22Rv1 (cell line): ENCODE data around the gene PDZK1.

Experiments
- H3K27ac ChIP-seq: fragments of 450-650 bp; 2 replicates; pipeline ENCODE4 v1.5.1; 2017
- ZFX ChIP-seq: fragments of 450-650 bp; IDR thresholded peaks from 2 replicates; pipeline ENCODE4 v1.6.1; 2017; ENCODE audit warnings: antibody characterized with exemption, borderline replicate concordance
- TF ChIP-seq, protein P1 (sequence below): fragments of 450-650 bp; IDR thresholded peaks from 2 replicates; pipeline ENCODE4 v1.5.1; 2017; ENCODE audit warnings: mild to moderate bottlenecking

The PDZK1 gene

DNA sequence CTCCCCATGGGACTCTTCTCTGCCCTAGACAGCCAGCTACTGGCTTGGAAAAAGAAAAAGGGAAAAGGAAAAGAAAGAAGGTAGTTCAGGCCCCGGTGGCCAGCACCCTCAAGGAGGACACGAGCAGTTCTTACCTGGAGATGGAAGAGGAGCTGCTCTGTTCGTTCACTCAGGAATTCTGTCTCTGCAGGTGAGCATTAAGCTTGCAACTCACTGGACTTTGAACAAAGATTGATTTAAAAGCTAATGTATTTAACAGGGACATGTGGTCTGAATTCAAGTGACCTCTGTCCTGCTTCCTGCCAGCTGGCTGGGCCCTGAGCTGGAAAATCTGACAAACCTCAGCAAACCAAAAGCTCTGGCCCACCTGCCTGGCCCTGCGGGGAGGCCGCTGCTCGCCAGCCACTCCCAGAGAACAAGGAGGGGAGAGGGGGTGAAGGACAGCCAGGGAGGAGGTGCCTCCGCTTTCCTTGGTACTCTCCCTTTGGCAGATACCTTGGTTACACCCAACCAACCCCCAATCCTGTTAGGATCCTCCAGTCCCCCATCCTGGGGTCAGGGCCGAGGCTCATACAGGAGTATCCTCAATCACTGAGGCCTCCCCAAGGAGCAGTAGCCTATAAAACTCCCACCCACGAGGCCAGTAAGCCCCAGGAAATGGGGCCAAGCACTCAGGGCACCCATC, at the start of gene PDZK1:
TSS of gene PDZK1 (minus strand) at position 186 of the 685 bp plus-strand sequence. CDS start 19,347 bp downstream, outside the sequence.
- TF ChIP-seq ZFX: no peak
- TF ChIP-seq, protein P1, sequence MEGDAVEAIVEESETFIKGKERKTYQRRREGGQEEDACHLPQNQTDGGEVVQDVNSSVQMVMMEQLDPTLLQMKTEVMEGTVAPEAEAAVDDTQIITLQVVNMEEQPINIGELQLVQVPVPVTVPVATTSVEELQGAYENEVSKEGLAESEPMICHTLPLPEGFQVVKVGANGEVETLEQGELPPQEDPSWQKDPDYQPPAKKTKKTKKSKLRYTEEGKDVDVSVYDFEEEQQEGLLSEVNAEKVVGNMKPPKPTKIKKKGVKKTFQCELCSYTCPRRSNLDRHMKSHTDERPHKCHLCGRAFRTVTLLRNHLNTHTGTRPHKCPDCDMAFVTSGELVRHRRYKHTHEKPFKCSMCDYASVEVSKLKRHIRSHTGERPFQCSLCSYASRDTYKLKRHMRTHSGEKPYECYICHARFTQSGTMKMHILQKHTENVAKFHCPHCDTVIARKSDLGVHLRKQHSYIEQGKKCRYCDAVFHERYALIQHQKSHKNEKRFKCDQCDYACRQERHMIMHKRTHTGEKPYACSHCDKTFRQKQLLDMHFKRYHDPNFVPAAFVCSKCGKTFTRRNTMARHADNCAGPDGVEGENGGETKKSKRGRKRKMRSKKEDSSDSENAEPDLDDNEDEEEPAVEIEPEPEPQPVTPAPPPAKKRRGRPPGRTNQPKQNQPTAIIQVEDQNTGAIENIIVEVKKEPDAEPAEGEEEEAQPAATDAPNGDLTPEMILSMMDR: no peak
- H3K27ac ChIP-seq: no peak within 1 kb of the TSS

DNA sequence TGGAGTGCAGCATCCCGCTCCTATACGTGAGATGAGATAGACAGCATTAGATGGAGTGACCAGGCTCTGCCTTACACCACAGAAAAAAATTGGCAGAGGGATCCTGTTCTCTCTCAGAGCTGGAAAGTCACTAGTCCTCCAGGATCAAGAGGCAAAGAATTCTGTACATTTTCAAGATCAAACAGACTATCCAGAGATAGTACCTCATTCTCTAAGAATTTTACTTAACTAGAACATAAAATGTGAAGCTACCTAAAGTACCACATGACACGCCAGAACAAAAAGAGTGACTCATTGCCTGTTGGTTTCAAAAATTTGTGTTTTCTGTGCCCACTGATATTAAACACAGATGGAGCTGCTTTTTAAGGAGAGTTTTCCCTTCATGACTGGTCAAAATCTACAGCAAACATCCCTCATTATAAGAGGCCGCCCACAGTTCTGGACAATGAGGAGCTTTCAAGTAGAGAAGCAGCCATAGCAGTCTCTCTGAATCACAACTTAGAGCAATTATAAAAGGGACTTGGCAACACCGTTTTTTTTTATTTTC, 44.4 kb upstream of the PDZK1 start:
- TF ChIP-seq ZFX: no peak
- TF ChIP-seq, protein P1: no peak
- no peak overlapping the region for H3K27ac ChIP-seq

DNA sequence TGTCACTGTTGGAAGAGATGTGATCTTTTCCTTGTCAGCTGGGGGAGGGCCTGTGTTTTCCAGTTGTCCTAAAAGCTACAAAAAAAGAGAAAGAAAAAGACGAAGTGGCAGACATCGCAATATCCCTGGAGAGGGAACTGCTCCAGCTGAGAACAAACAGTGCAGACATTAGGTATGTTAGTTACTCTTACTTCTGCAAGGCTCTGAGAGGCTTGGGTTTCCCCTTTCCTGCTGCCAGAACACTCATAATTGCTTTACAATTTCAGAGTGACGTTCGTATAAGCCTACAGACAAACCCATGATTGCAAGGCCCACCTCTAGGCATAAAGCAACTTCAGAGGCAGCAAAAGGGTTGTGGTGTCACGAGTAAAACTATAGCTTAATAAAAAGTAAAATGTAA, 43.3 kb upstream of the PDZK1 start:
- no peak overlapping the region for H3K27ac ChIP-seq
- TF ChIP-seq, protein P1: no peak
- TF ChIP-seq ZFX: no peak

DNA sequence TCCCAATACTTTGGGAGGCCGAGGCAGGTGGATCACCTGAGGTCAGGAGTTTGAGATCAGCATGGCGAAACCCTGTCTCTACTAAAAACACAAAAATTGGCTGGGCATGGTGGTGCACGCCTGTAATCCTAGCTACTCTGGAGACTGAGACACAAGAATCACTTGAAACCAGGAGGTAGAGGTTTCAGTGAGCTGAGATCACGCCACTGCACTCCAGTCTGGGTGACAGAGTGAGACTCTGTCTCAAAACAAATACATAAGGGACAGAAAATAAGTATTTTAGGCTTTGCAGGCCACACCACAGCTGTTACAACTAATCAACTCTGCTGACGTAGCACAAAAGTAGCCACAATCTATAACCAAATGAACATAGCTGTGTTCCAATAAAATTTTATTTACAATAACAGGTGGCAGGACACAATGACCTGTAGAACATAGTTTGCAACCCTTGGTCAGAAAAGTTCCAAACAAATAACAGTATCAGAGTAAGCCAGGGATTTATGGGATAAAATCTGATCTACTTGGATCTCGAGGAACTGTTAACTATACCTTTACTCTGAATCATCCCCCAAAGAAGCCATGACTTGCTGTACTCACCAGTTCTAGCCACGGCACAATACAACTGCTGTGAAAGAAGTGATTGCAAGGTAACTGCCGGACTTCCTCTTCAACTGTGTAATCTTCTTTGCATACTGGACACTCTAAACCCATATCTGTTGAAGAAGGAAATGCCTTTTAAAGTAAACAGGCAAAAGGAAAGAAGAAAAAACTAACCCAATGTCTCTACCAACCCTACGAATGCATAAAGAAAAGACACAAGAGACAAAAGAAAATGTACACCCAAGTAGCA, 40.5 kb upstream of the PDZK1 start:
- TF ChIP-seq, protein P1: no peak
- TF ChIP-seq ZFX: no peak

DNA sequence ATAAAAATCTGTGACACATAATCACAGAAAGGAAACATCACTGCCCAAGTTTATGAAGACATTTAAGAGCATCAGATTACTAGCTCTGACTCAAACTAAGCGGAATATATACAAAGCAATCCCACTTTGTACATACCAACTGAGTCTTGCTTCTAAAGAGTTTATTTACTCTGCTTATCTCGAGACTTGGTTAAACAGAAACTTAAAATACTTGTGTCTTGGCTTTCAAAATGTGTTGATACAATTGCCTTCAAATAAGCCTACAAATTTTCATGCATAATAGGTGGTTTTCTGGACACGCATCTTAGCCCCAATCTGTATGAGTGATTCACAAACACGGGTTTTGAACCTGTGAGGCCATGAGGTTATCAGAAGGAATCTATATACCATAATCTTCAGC, 33.1 kb upstream of the PDZK1 start:
- H3K27ac ChIP-seq: peak overlapping the region; percentile 61
- no peak for TF ChIP-seq ZFX
- TF ChIP-seq, protein P1: no peak

More for the DNA sequence above, 40.5 kb upstream of the PDZK1 start:
- H3K27ac ChIP-seq: no peak overlapping the region

DNA sequence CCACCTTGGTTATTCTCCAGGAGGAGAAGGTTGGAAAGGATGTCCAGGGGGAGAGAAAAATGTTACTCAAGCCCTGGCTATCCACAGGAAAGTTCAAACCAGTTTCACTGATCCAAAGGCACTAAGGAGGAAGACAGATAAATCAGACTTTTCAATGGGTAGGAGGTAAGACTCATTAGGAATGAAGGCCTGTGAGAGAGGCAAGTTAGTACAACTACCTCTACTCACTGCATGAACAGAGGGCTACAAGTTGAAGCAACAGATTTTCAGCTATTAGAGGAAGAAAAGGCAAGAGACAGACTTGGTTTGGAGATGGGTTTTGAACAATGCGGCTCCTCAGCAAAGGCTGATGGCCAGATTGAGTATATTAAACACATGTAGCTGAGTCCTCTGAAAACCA, 29.0 kb upstream of the PDZK1 start:
- no peak for TF ChIP-seq ZFX
- TF ChIP-seq, protein P1: no peak
- no peak overlapping the region for H3K27ac ChIP-seq
